Tibial nerve (tissue), 4 donors: ENCODE measurements around the gene UTP11. TPM values are rescaled to one million over a fixed set of nuclear protein-coding genes. Genes with fewer than 3 reads are reported as not detected.
"Not testable (repeated sequence)": the region's sequence is repeated elsewhere in the genome, so short reads cannot be mapped to it uniquely, and the experiment has no call there.

ENCODE experiments used
- DNase-seq, 2 donors: peaks; one replicate each; pipeline ENCODE4 v3.0.0-alpha.2; 2019; ENCODE audit warnings: low spot score in 2 of 2
- H3K27ac ChIP-seq, 4 donors: fragments of 200-600 bp; sonication (generic) in 3 of 4; one replicate each; pipeline ENCODE4 v1.5.1; 2017 to 2019; ENCODE audit warnings: mild to moderate bottlenecking in 1 of 4
- H3K27me3 ChIP-seq, 2 donors: fragments of 200-600 bp; sonication (generic) in 1 of 2; one replicate each; pipeline versions ENCODE4 v1.5.1 to v1.6.0; 2017 to 2019
- H3K36me3 ChIP-seq, 3 donors: fragments of 200-600 bp; sonication (generic); one replicate each; pipeline ENCODE4 v1.5.1; 2018 to 2019
- H3K4me1 ChIP-seq, 4 donors: fragments of 200-600 bp; sonication (generic) in 3 of 4; one replicate each; pipeline ENCODE4 v1.5.1; 2017 to 2019
- H3K4me3 ChIP-seq, 4 donors: fragments of 200-600 bp; sonication (generic) in 3 of 4; one replicate each; pipeline ENCODE4 v1.5.1; 2017 to 2019; ENCODE audit warnings: mild to moderate bottlenecking in 1 of 4, moderate library complexity in 1 of 4
- H3K9me3 ChIP-seq, 4 donors: fragments of 200-600 bp; sonication (generic) in 3 of 4; one replicate each; pipeline ENCODE4 v1.5.1; 2017 to 2019
- EP300 ChIP-seq, 2 donors: sonication (generic); formaldehyde crosslinking; IDR thresholded peaks; one replicate each; pipeline ENCODE4 v1.6.1; 2017; ENCODE audit warnings: antibody characterized with exemption in 2 of 2, mild to moderate bottlenecking in 1 of 2
- POLR2A ChIP-seq, 2 donors: fragments of 450-650 bp; IDR thresholded peaks; one replicate each; pipeline ENCODE4 v1.6.1; 2017; ENCODE audit warnings: antibody characterized with exemption in 2 of 2, mild to moderate bottlenecking in 2 of 2, moderate library complexity in 2 of 2
- WGBS, 2 donors: methylation state at CpG; one replicate each; pipeline ENCODE4 v1.1.5; 2018; 5-methylcytosine and 5-hydroxymethylcytosine counted together
- total RNA-seq, 4 donors: library from RNA; depleted of rRNA; stranded (reverse); fragments of >200 nt; gene quantifications; one replicate each; pipeline ENCODE4 v1.1.0, GENCODE V29; 2016
- TF ChIP-seq, protein P1 (sequence below), 5 experiments: fragments of 200-600 bp in 3 of 5; fragments of 450-650 bp in 2 of 5; sonication (generic) in 3 of 5; IDR thresholded peaks; one replicate each; pipeline ENCODE4 v1.5.1; 2016 to 2019; ENCODE audit warnings: antibody characterized with exemption in 5 of 5, mild to moderate bottlenecking in 3 of 5, moderate library complexity in 2 of 5

UTP11 gene
- total RNA-seq, 4 donors from 2014 or later: 16.5 to 36.8 (median 25.7) TPM

DNA sequence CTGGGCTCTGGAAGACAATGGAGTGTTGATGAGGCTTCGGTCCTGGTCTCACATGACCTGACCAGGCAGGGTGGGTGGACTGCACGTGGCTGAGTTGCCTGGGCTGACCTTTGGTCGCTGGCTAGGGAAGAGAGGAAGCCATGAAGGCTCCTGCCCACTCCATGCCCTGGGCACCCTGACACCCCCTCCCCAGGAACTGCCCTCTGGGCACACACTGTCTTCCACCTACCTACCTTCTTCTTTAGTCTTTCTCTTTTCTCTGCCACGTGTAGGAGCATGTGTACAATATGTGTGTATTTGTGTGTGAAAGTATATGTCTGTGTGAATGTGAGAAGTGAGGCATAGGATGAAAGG lies 19.0 kb downstream of the UTP11 start:
- TF ChIP-seq EP300 (IDR thresholded peaks at IDR 0.05): peak in 1 of 2 donors; percentile 76
- TF ChIP-seq, protein P1, sequence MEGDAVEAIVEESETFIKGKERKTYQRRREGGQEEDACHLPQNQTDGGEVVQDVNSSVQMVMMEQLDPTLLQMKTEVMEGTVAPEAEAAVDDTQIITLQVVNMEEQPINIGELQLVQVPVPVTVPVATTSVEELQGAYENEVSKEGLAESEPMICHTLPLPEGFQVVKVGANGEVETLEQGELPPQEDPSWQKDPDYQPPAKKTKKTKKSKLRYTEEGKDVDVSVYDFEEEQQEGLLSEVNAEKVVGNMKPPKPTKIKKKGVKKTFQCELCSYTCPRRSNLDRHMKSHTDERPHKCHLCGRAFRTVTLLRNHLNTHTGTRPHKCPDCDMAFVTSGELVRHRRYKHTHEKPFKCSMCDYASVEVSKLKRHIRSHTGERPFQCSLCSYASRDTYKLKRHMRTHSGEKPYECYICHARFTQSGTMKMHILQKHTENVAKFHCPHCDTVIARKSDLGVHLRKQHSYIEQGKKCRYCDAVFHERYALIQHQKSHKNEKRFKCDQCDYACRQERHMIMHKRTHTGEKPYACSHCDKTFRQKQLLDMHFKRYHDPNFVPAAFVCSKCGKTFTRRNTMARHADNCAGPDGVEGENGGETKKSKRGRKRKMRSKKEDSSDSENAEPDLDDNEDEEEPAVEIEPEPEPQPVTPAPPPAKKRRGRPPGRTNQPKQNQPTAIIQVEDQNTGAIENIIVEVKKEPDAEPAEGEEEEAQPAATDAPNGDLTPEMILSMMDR (IDR thresholded peaks at IDR 0.05): no peak
- no peak for DNase-seq
- H3K4me3 ChIP-seq: no peak overlapping the region
- H3K36me3 ChIP-seq: peaks cover 0 to 5% (median 0%) of the 10 kb centered on the region in 3 donors
- no peaks in the 10 kb centered on the region for H3K27me3 ChIP-seq
- peak overlapping the region; percentile 75 to 95 (median 89) for H3K27ac ChIP-seq
- H3K9me3 ChIP-seq: no peaks in the 10 kb centered on the region
- peaks cover 0 to 67% (median 37%) of the 10 kb centered on the region in 4 donors for H3K4me1 ChIP-seq
- 26 to 37% methylated on average over 4 of the region's 4 CpGs for WGBS, 2 donors

DNA sequence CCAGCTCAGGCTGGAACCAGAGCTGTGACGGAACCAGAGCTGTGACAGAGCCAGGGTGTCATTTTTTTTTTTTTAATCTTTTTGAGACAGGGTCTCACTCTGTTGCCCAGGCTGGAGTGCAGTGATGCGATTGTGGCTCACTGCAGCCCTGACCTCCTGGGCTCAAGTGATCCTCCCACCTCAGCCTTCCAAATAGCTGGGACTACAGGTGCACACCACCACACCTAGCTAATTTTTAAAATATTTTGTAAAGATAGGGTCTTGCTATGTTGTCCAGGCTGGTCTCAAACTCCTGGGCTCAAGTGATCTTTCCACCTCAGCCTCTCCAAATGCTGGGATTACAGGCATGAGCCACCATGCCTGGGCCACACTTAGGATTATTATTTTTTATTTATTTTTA lies 20.5 kb downstream of the UTP11 start:
- not testable (repeated sequence) for DNase-seq

DNA sequence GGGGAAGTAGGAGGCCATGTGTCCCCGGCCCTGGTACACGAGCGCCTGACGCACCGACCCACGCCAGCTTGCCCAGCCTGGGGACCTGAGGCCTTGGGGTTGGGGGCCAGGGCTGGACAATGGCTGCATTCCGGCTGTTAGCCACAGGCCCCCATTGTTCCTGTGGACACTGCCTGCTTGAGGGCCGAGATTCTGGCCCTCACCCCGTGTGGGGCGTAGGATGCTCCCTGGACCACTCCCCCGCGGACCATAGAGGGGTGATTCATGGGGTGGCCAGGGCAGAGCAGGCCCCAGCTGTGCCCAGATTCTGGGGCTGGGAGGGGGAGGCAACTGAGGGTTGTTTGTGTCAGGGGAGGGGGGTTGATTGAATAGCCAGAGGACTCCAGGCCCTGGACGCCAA lies 22.3 kb downstream of the UTP11 start:
- H3K27me3 ChIP-seq: no peaks in the 10 kb centered on the region
- DNase-seq: no peak
- 51 to 100% methylated on average over 1 to 13 of the region's 13 CpGs for WGBS, 2 donors
- H3K27ac ChIP-seq: peak overlapping the region; percentile 25 to 95 (median 64)
- H3K36me3 ChIP-seq: no peaks in the 10 kb centered on the region
- H3K4me3 ChIP-seq: no peak overlapping the region
- TF ChIP-seq EP300 (IDR thresholded peaks at IDR 0.05) (peak in 1 of 2 donors; percentile 81), POLR2A (IDR thresholded peaks at IDR 0.05) (no peak)
- H3K4me1 ChIP-seq: peaks cover 0 to 56% (median 18%) of the 10 kb centered on the region in 4 donors
- no peaks in the 10 kb centered on the region for H3K9me3 ChIP-seq

More for the DNA sequence above, 20.5 kb downstream of the UTP11 start:
- H3K4me3 ChIP-seq, H3K27me3 ChIP-seq, H3K9me3 ChIP-seq, H3K36me3 ChIP-seq: not testable (repeated sequence)
- H3K4me1 ChIP-seq: peaks cover 0 to 66% (median 31%) of the 10 kb centered on the region in 4 donors
- peak overlapping the region in 3 of 4 donors; percentile 16 to 95 (median 92) for H3K27ac ChIP-seq
- WGBS, 2 donors: 87 to 88% methylated on average over 2 of the region's 2 CpGs

DNA sequence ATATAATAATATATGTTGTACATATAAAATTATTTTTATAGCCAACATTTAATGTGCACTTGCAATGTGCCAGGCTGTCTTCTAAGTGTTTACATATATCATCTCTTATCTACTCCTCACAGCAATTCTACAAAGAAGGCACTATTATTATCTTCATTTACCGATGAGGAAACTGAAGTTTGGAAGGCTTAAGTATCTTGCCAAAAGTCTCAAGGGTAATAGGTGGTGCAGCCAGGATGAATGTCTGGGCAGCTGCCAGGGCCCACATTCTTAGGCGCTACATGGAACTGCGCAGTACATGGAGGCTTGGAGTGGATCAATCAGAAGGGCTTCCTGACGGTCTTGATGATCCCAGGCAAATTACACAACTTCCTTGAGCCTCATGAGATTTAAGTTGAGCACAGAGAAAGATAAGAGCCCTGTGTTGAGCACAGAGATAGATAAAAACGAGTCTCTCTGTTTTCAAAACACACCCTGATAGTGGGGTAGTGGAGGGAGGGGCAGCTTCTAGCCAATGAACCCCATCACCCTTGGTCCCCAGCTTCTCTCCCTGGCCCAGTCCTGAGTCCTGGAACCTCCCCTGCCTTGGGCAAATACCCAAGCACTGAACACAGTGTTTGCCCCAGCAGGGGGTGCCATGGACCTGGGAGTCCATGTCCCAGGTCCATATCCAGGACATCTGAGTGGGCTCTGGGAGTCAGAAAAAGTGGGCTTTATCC lies 24.8 kb downstream of the UTP11 start:
- peak overlapping the region in 2 of 4 donors; percentile 86 to 95 for H3K27ac ChIP-seq
- H3K4me3 ChIP-seq: no peak overlapping the region
- H3K27me3 ChIP-seq: peaks cover 0 to 18% of the 10 kb centered on the region in 2 donors
- H3K36me3 ChIP-seq: no peaks in the 10 kb centered on the region
- TF ChIP-seq EP300 (IDR thresholded peaks at IDR 0.05): no peak
- TF ChIP-seq, protein P1 (IDR thresholded peaks at IDR 0.05): peak in 1 of 5 experiments; percentile 6
- TF ChIP-seq POLR2A (IDR thresholded peaks at IDR 0.05): no peak
- no peaks in the 10 kb centered on the region for H3K9me3 ChIP-seq
- 53 to 54% methylated on average over 5 of the region's 5 CpGs for WGBS, 2 donors
- DNase-seq: no peak
- H3K4me1 ChIP-seq: peaks cover 0 to 43% (median 0%) of the 10 kb centered on the region in 4 donors

DNA sequence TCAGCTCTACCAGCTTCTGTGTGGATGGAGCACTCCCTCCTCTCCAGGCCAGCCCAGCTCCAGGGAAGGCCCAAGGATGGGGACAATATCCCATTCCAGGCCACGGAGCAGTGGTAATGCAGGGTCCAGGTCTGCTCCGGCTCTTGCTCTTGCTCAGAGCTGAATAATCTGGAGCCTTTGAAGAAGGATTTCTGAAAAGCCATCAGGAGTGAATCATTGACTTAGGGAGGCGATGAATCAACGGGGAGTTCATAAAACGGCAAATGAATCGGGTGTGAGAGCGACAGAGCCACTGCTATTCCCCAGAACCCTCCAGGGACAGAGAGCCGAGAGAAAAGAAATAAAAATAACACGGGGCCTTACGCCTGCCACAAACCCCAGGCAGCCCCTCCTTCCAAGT lies 26.3 kb downstream of the UTP11 start:
- Histone ChIP-seq H3K4me1 (peaks cover 0 to 37% (median under 1%) of the 10 kb centered on the region in 4 donors), H3K4me3 (no peak overlapping the region), H3K36me3 (no peaks in the 10 kb centered on the region), H3K27me3 (peaks cover 0 to 33% of the 10 kb centered on the region in 2 donors), H3K9me3 (no peaks in the 10 kb centered on the region), H3K27ac (peak overlapping the region; percentile 60 to 95 (median 77))
- 20 to 37% methylated on average over 10 of the region's 10 CpGs for WGBS, 2 donors
- TF ChIP-seq EP300 (IDR thresholded peaks at IDR 0.05) (no peak), POLR2A (IDR thresholded peaks at IDR 0.05) (no peak)
- TF ChIP-seq, protein P1 (IDR thresholded peaks at IDR 0.05): no peak
- no peak for DNase-seq

DNA sequence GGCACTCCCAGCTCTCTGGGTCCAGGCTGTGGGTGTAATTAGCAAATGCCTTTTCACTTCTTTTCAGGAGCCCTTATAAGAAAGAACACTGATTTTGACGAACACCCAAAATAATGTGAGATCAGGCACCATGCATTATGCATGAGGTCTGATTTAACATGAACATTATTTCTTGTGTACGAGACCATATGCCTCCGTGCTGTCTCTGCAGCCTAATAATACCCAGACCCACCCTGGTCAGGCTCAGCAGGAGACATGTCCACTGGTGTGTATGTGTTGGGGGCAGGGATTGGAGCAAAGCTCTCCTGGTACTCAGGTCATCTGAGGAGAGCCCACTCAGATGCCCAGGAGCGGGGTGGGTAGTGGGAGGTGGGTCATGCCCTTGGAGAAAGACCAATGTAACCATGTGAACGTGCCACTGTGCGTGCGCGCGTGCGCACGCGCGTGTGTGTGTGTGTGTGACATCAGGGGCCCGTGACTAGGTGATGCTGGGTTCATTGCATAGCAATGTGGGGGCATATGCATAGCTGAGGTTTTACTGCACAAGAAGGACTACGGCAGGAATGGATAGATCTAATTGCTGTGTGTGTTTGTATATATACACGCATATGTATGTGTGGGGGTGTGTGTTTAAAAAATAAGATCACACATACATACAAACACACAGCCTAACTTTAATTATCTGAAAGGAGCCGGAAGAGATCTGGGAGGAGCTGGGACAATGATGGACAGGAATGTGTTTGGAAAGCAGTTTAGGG lies 27.0 kb downstream of the UTP11 start:
- H3K36me3 ChIP-seq: no peaks in the 10 kb centered on the region
- H3K4me3 ChIP-seq: no peak overlapping the region
- H3K4me1 ChIP-seq: peaks cover 0 to 44% (median 3%) of the 10 kb centered on the region in 4 donors
- TF ChIP-seq, protein P1 (IDR thresholded peaks at IDR 0.05): no peak
- peak in 1 of 2 donors; percentile 27 for TF ChIP-seq POLR2A (IDR thresholded peaks at IDR 0.05)
- TF ChIP-seq EP300 (IDR thresholded peaks at IDR 0.05): peak; percentile 14 to 72
- H3K27ac ChIP-seq: peak overlapping the region; percentile 60 to 95 (median 77)
- H3K27me3 ChIP-seq: peaks cover 0 to 40% of the 10 kb centered on the region in 2 donors
- 64 to 65% methylated on average over 17 of the region's 17 CpGs for WGBS, 2 donors
- DNase-seq: no peak
- no peaks in the 10 kb centered on the region for H3K9me3 ChIP-seq
